ENCODE results near the gene SEC24A. TPM values are rescaled to one million over a fixed set of nuclear protein-coding genes. Genes with fewer than 3 reads are reported as not detected.
"Not testable (repeated sequence)": the region's sequence is repeated elsewhere in the genome, so short reads cannot be mapped to it uniquely, and the experiment has no call there.

The SEC24A gene
- total RNA-seq, 4 donors from 2014 or later: 12.9 to 14.8 (median 13.8) TPM

GRCh38 chr5:134637116-134637721, 11.4 kb upstream of the SEC24A start:
- 79% methylated on average over 9 of the region's 9 CpGs for WGBS
- DNase-seq (ENCODE audit: low spot score in 2 of 2): no peak
- TF ChIP-seq POLR2A (IDR thresholded peaks at IDR 0.05): no peak
- no peak for TF ChIP-seq EP300 (IDR thresholded peaks at IDR 0.05)
- no peak for TF ChIP-seq CTCF (IDR thresholded peaks at IDR 0.05)
- TF ChIP-seq POLR2AphosphoS5 (IDR thresholded peaks at IDR 0.05): no peak
- Histone ChIP-seq H3K4me3 (no peak overlapping the region), H3K4me1 (peaks cover 4% of the 10 kb centered on the region), H3K27me3 (no peaks in the 10 kb centered on the region), H3K9me3 (no peaks in the 10 kb centered on the region), H3K27ac (no peak overlapping the region), H3K36me3 (no peaks in the 10 kb centered on the region)

- DNase-seq (ENCODE audit: low spot score in 2 of 2): no peak
- no peaks in the 10 kb centered on the region for H3K4me1 ChIP-seq
- TF ChIP-seq CTCF (IDR thresholded peaks at IDR 0.05): no peak
- no peak for TF ChIP-seq EP300 (IDR thresholded peaks at IDR 0.05)
- TF ChIP-seq POLR2A (IDR thresholded peaks at IDR 0.05): no peak
- no peak for TF ChIP-seq POLR2AphosphoS5 (IDR thresholded peaks at IDR 0.05)
- no peaks in the 10 kb centered on the region for H3K36me3 ChIP-seq
- no peaks in the 10 kb centered on the region for H3K27me3 ChIP-seq
- no peak overlapping the region for H3K4me3 ChIP-seq
- H3K9me3 ChIP-seq: no peaks in the 10 kb centered on the region
- WGBS: 90% methylated on average over 4 of the region's 4 CpGs
- no peak overlapping the region for H3K27ac ChIP-seq
These were observed 9.8 kb upstream of the SEC24A start for GRCh38 chr5:134638760-134639201.

GRCh38 chr5:134642931-134643530, 5.6 kb upstream of the SEC24A start:
- 77% methylated on average over 6 of the region's 6 CpGs for WGBS
- no peaks in the 10 kb centered on the region for H3K36me3 ChIP-seq
- H3K27me3 ChIP-seq: no peaks in the 10 kb centered on the region
- no peak overlapping the region for H3K4me3 ChIP-seq
- H3K9me3 ChIP-seq: no peaks in the 10 kb centered on the region
- no peak overlapping the region for H3K27ac ChIP-seq
- no peak for DNase-seq (ENCODE audit: low spot score in 2 of 2)
- H3K4me1 ChIP-seq: peaks cover 15% of the 10 kb centered on the region
- no peak for TF ChIP-seq POLR2A (IDR thresholded peaks at IDR 0.05)
- TF ChIP-seq POLR2AphosphoS5 (IDR thresholded peaks at IDR 0.05): no peak
- no peak for TF ChIP-seq CTCF (IDR thresholded peaks at IDR 0.05)
- TF ChIP-seq EP300 (IDR thresholded peaks at IDR 0.05): no peak

- no peaks in the 10 kb centered on the region for H3K27me3 ChIP-seq
- peak overlapping the region; percentile 97 for H3K27ac ChIP-seq
- TF ChIP-seq EP300 (IDR thresholded peaks at IDR 0.05): no peak
- DNase-seq (ENCODE audit: low spot score in 2 of 2): no peak
- H3K36me3 ChIP-seq: no peaks in the 10 kb centered on the region
- 4% methylated on average over 15 of the region's 15 CpGs for WGBS
- no peaks in the 10 kb centered on the region for H3K9me3 ChIP-seq
- peak overlapping the region; percentile 74 for H3K4me3 ChIP-seq
- H3K4me1 ChIP-seq: peaks cover 37% of the 10 kb centered on the region
These were observed 698 bp upstream of the SEC24A start for GRCh38 chr5:134647750-134648424.

GRCh38 chr5:134649163-134649835, 714 bp downstream of the SEC24A start:
- H3K36me3 ChIP-seq: no peaks in the 10 kb centered on the region
- no peaks in the 10 kb centered on the region for H3K9me3 ChIP-seq
- WGBS: under 1% methylated on average over 10 of the region's 18 CpGs
- peak overlapping the region; percentile 97 for H3K27ac ChIP-seq
- TF ChIP-seq POLR2AphosphoS5 (IDR thresholded peaks at IDR 0.05) (no peak), EP300 (IDR thresholded peaks at IDR 0.05) (no peak), CTCF (IDR thresholded peaks at IDR 0.05) (no peak), POLR2A (IDR thresholded peaks at IDR 0.05) (no peak)
- DNase-seq (ENCODE audit: low spot score in 2 of 2): no peak
- H3K4me3 ChIP-seq: peak overlapping the region; percentile 74
- H3K4me1 ChIP-seq: peaks cover 37% of the 10 kb centered on the region
- H3K27me3 ChIP-seq: no peaks in the 10 kb centered on the region

GRCh38 chr5:134650660-134651059, 2.1 kb downstream of the SEC24A start:
- not testable (repeated sequence) for H3K27ac ChIP-seq; DNase-seq (ENCODE audit: low spot score in 2 of 2); H3K36me3 ChIP-seq; H3K27me3 ChIP-seq; H3K9me3 ChIP-seq
- 54% methylated on average over 6 of the region's 6 CpGs for WGBS
- peak overlapping the region; percentile 74 for H3K4me3 ChIP-seq
- H3K4me1 ChIP-seq: peaks cover 37% of the 10 kb centered on the region

All from suprapubic skin (tissue), 4 donors.